ENCODE data around the gene GLOD4. TPM values are rescaled to one million over a fixed set of nuclear protein-coding genes. Genes with fewer than 3 reads are reported as not detected.

Gene GLOD4
- total and polyA plus RNA-seq, 10 of the 15 experiments (the other 5 are each of a cell fraction or from before 2014, with no cell fraction given): 40.8 to 107 (median 81.2) TPM

GRCh38 chr17:746783-747629, 35.1 kb downstream of the GLOD4 start:
- ATAC-seq: no peak
- Histone ChIP-seq H3K27ac (ENCODE audit: control insufficient read depth, insufficient read depth) (no peak overlapping the region), H3K4me3 (no peak overlapping the region), H2AFZ (ENCODE audit: control insufficient read depth, low read depth, low read length) (no peak overlapping the region), H3K4me1 (ENCODE audit: control insufficient read depth, insufficient read depth, low read length) (peaks cover 4% of the 10 kb centered on the region; the same call in 1 of the 2 replicates), H3K79me2 (ENCODE audit: control insufficient read depth, insufficient read depth, low read length) (peaks cover 44% of the 10 kb centered on the region), H3K9ac (ENCODE audit: control insufficient read depth, insufficient read depth, low read length) (no peak overlapping the region), H3K27me3 (replicated peaks in 1 of 2; ENCODE audit: control insufficient read depth in 2 of 2, insufficient read depth in 2 of 2, low read length in 1 of 2) (no peaks in the 10 kb centered on the region), H3K9me3 (replicated peaks; ENCODE audit: control insufficient read depth, insufficient read depth, low read length) (peaks cover 3% of the 10 kb centered on the region; the same call in 1 of the 3 replicates), H4K20me1 (ENCODE audit: control insufficient read depth, insufficient read depth) (no peaks in the 10 kb centered on the region), H3K36me3 (ENCODE audit: control insufficient read depth in 2 of 2, insufficient read depth in 2 of 2, low read length in 1 of 2) (peaks cover 32 to 33% of the 10 kb centered on the region in 2 experiments), H3K4me2 (ENCODE audit: control insufficient read depth, insufficient read depth) (no peak overlapping the region)
- no peak for TF ChIP-seq NFXL1 (IDR thresholded peaks at IDR 0.05; ENCODE audit: borderline replicate concordance)
- peak; percentile 57 for TF ChIP-seq POLR2A (IDR thresholded peaks at IDR 0.05; ENCODE audit: low read depth, low read length)
- no TSS peak for BruUV-seq (replicated peaks)
- RAD21 ChIA-PET (ENCODE audit: unreplicated experiment): no interaction called here
- CTCF ChIA-PET: interaction anchor here (0.7 kb wide), 1 partner anchor 9 kb away, joined by 5 read pairs; no protein-coding TSS in a partner anchor
- POLR2A ChIA-PET: no interaction called here
- intact Hi-C loops (cut with micrococcal nuclease; ENCODE audit: unreplicated experiment): no loop called here
- no peak for FAIRE-seq
- 94% methylated on average over 37 of the region's 38 CpGs for WGBS (ENCODE audit: insufficient coverage, insufficient replicate concordance, low lambda C conversion rate, missing lambda C conversion rate)
- SMC1A ChIA-PET (ENCODE audit: uncharacterized antibody, unreplicated experiment): no interaction called here
- no peak for DNase-seq (ENCODE audit: low read depth, low spot score)
- in situ Hi-C loops (cut with MboI): no loop called here

- RAD21 ChIA-PET (ENCODE audit: unreplicated experiment): no interaction called here
Observed at GRCh38 chr17:746181-746580, 35.9 kb downstream of the GLOD4 start.

More at GRCh38 chr17:746181-746580, 35.9 kb downstream of the GLOD4 start:
- in situ Hi-C loops (cut with MboI) (no loop called here), intact Hi-C loops (cut with micrococcal nuclease; ENCODE audit: unreplicated experiment) (no loop called here)
- no peak overlapping the region for H3K4me2 ChIP-seq (ENCODE audit: control insufficient read depth, insufficient read depth)
- FAIRE-seq (no peak), ATAC-seq (no peak), DNase-seq (ENCODE audit: low read depth, low spot score) (no peak)
- H3K4me3 ChIP-seq: no peak overlapping the region
- ChIA-PET POLR2A (no interaction called here), SMC1A (ENCODE audit: uncharacterized antibody, unreplicated experiment) (no interaction called here), CTCF (interaction anchor here (0.6 kb wide), 1 partner anchor 345 kb away, joined by 4 read pairs; no protein-coding TSS in a partner anchor)
- TF ChIP-seq SREBF1 (IDR thresholded peaks at IDR 0.05; ENCODE audit: low read length) (no peak), NR2F1 (conservative IDR thresholded peaks at IDR 0.05) (no peak)
- peaks cover 36% of the 10 kb centered on the region for H3K79me2 ChIP-seq (ENCODE audit: control insufficient read depth, insufficient read depth, low read length)
- H3K36me3 ChIP-seq (ENCODE audit: control insufficient read depth in 2 of 2, insufficient read depth in 2 of 2, low read length in 1 of 2): peaks cover 32 to 38% of the 10 kb centered on the region in 2 experiments
- H3K4me1 ChIP-seq (ENCODE audit: control insufficient read depth, insufficient read depth, low read length): peaks cover 4% of the 10 kb centered on the region; the same call in 1 of the 2 replicates
- WGBS (ENCODE audit: insufficient coverage, insufficient replicate concordance, low lambda C conversion rate, missing lambda C conversion rate): 60% methylated on average over 9 of the region's 9 CpGs
- H3K27me3 ChIP-seq (replicated peaks in 1 of 2; ENCODE audit: control insufficient read depth in 2 of 2, insufficient read depth in 2 of 2, low read length in 1 of 2): no peaks in the 10 kb centered on the region
- H3K27ac ChIP-seq (ENCODE audit: control insufficient read depth, insufficient read depth): no peak overlapping the region
- peaks cover 3% of the 10 kb centered on the region; the same call in 1 of the 3 replicates for H3K9me3 ChIP-seq (replicated peaks; ENCODE audit: control insufficient read depth, insufficient read depth, low read length)
- BruUV-seq (replicated peaks): no TSS peak
- H2AFZ ChIP-seq (ENCODE audit: control insufficient read depth, low read depth, low read length): no peak overlapping the region
- H4K20me1 ChIP-seq (ENCODE audit: control insufficient read depth, insufficient read depth): no peaks in the 10 kb centered on the region
- no peak overlapping the region for H3K9ac ChIP-seq (ENCODE audit: control insufficient read depth, insufficient read depth, low read length)

Measured in GM12878 (cell line).